Measurements from ENCODE around the gene AP1S2.

DNA sequence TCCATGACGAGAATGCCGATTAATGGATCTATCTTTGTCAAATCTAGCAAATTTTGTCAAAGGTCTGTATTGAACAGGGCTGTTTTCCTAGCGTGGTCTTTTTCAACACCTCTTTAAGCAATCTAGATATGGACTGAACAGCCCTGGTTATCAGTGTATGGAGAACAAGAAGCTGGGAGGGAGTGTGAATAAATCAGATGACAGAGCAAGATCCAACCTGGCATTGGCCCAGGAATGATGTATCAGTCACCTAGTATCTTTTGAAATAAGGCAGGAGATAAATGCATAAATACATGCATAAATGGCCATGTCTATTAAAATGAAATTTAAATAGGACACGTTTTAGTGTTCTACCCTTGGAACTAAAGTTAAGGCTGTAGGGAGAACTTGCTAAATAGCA lies 15.7 kb upstream of the AP1S2 start:
- no peak for TF ChIP-seq POLR2AphosphoS5 (IDR thresholded peaks at IDR 0.05; ENCODE audit: borderline replicate concordance, low read depth, low read length)
- no peak for TF ChIP-seq EZH2 (IDR thresholded peaks at IDR 0.05)
- TF ChIP-seq FOXP2 (optimal IDR thresholded peaks at IDR 0.05; ENCODE audit: control extremely low read depth, extremely low read length, insufficient read depth): no peak

Data from SK-N-MC (cell line).